Immature natural killer cell (primary cell): ENCODE results near the gene PTPN1. TPM values are rescaled to one million over a fixed set of nuclear protein-coding genes. Genes with fewer than 3 reads are reported as not detected.

ENCODE experiments used
- DNase-seq, 3 donors: peaks; one replicate each; pipeline ENCODE4 v3.0.0; 2022; ENCODE audit warnings: mixed read lengths in 1 of 3
- H3K27ac Mint-ChIP-seq, 6 donors: one replicate each; pipeline ENCODE4 v1.8.0; 2020; ENCODE audit warnings: mixed read lengths in 6 of 6, mild to moderate bottlenecking in 5 of 6, inconsistent platforms in 4 of 6, moderate library complexity in 3 of 6
- H3K27me3 Mint-ChIP-seq, 3 donors: one replicate each; pipeline ENCODE4 v1.8.0; 2020 to 2021; ENCODE audit warnings: low read depth in 3 of 3, mild to moderate bottlenecking in 3 of 3, mixed read lengths in 3 of 3, moderate library complexity in 3 of 3, inconsistent platforms in 1 of 3
- H3K36me3 Mint-ChIP-seq, 3 donors: one replicate each; pipeline ENCODE4 v1.8.0; 2020; ENCODE audit warnings: mixed read lengths in 3 of 3, inconsistent platforms in 2 of 3, mild to moderate bottlenecking in 2 of 3
- H3K4me1 Mint-ChIP-seq, 2 donors: one replicate each; pipeline ENCODE4 v1.8.0; 2020; ENCODE audit warnings: inconsistent platforms in 2 of 2, mild to moderate bottlenecking in 2 of 2, mixed read lengths in 2 of 2, moderate library complexity in 1 of 2
- H3K4me3 Mint-ChIP-seq, 5 donors: one replicate each; pipeline ENCODE4 v1.8.0; 2020; ENCODE audit warnings: mild to moderate bottlenecking in 5 of 5, mixed read lengths in 5 of 5, inconsistent platforms in 3 of 5, moderate library complexity in 3 of 5
- H3K9me3 Mint-ChIP-seq, 6 donors: one replicate each; pipeline ENCODE4 v1.8.0; 2020; ENCODE audit warnings: mild to moderate bottlenecking in 6 of 6, mixed read lengths in 6 of 6, inconsistent platforms in 4 of 6, moderate library complexity in 3 of 6
- polyA plus RNA-seq, 3 donors: library from polyadenylated mRNA; unstranded; fragments of 300-500 nt; fragmentation: Illumina TruSeq; gene quantifications; one replicate each; pipeline ENCODE4 v1.2.3, GENCODE V29; 2021

Gene PTPN1
- polyA plus RNA-seq, 3 donors from 2014 or later = 18.4 to 38.3 (median 19.4) TPM

DNA sequence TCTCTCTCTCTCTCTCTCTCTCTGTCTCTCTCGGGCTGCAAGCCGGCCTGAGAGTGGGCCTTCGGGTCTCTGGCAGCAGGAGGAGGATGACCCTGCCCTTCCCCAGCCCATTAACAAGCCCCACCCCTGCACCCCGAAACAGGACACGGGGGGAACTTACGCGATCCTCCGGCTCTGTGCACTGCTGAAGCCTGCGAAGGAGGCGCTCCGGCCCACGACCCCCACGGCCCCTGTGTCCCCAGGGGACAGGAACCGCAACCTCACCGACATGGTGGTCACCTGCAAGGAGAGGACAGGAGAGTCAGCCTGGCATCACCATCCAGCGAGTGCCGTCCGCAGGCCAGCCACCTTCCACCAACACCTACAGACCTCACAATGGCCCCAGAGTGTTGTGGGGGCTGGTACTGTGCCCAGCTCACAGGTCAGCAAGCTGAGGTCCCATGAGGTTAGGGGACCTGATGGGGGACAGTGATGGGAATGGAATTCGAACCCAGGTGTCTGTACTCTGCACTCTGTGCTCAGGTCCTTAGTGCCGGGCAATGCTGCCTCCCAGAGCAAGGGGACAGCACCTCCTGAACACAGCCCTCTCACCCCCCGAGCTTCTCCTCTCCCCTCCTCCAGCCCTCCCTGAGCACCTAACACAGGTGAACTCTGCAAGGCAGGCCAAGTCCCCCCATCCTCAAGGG is 120.5 kb downstream of the PTPN1 start:
- H3K4me1 Mint-ChIP-seq = no peaks in the 10 kb centered on the region
- no peak for DNase-seq
- no peaks in the 10 kb centered on the region for H3K9me3 Mint-ChIP-seq
- peaks cover 0 to 6% (median 0%) of the 10 kb centered on the region in 3 donors for H3K27me3 Mint-ChIP-seq
- no peaks in the 10 kb centered on the region for H3K36me3 Mint-ChIP-seq
- no peak overlapping the region for H3K4me3 Mint-ChIP-seq
- H3K27ac Mint-ChIP-seq = no peak overlapping the region

DNA sequence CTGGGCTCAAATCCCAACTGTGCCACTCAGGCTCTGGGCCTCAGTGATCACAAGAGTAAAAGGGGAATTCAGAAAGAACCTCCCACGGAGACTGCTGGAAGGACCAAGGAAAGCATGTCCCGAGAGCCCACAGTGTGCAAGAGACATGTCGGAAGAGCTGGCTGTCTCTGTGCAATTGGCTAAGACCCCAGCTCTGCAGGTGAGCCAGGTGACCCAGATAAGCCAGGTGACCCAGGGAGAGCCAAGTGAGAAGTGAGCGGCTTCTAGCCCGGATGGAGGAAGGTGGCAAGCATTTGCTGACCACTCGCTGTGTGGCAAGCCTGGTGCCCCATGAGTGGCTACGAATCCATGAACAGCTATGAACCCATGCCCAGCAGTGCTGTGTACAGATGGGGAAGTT is 122.1 kb downstream of the PTPN1 start:
- no peak for DNase-seq
- no peak overlapping the region for H3K27ac Mint-ChIP-seq
- H3K9me3 Mint-ChIP-seq = no peaks in the 10 kb centered on the region
- H3K4me3 Mint-ChIP-seq = no peak overlapping the region
- peaks cover 0 to 7% (median 0%) of the 10 kb centered on the region in 3 donors for H3K27me3 Mint-ChIP-seq
- H3K4me1 Mint-ChIP-seq = no peaks in the 10 kb centered on the region
- no peaks in the 10 kb centered on the region for H3K36me3 Mint-ChIP-seq

DNA sequence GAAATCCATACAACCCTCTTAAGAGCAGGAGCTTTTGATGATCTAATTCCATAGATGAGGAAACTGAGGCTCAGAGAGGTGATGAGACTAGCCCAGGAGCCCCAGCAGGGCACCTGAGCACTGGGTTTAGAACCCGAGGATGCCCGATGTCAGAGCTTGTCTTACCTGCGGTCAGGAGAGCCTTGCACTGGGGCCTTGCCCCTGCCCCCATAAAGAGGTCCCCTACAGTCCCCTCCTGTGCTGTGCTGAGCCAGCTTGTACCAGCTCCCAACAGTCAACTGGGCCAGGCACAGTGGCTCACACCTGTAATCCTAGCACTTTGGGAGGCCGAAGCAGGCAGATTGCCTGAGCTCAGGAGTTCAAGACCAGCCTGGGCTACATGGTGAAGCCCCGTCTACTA is 122.5 kb downstream of the PTPN1 start:
- H3K9me3 Mint-ChIP-seq = no peaks in the 10 kb centered on the region
- no peak overlapping the region for H3K27ac Mint-ChIP-seq
- H3K4me3 Mint-ChIP-seq = no peak overlapping the region
- H3K36me3 Mint-ChIP-seq = no peaks in the 10 kb centered on the region
- peaks cover 0 to 7% (median 0%) of the 10 kb centered on the region in 3 donors for H3K27me3 Mint-ChIP-seq
- H3K4me1 Mint-ChIP-seq = no peaks in the 10 kb centered on the region
- no peak for DNase-seq

DNA sequence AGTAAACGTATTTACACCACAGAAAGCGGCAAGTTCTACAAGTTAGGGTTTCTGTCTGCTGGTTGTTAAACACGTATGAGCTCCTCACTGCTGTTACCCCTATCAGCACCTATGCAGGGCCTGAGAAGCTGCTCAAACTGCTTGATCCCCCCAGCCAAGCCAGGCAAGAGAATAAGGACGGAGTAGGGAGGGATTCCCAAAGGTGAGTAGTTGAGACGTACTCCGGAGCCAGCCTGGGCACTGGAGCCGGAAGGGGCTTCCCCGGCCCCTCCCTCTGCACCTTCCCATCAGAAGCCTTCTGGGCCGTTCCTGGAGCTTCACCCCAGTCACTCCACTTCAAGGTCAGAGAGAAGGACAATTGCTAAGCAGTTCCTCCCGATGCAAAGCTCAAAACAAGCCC is 123.2 kb downstream of the PTPN1 start:
- Mint-ChIP-seq H3K4me3 (no peak overlapping the region), H3K27me3 (peaks cover 0 to 7% (median 0%) of the 10 kb centered on the region in 3 donors), H3K27ac (no peak overlapping the region), H3K4me1 (no peaks in the 10 kb centered on the region), H3K9me3 (no peaks in the 10 kb centered on the region), H3K36me3 (no peaks in the 10 kb centered on the region)
- no peak for DNase-seq

DNA sequence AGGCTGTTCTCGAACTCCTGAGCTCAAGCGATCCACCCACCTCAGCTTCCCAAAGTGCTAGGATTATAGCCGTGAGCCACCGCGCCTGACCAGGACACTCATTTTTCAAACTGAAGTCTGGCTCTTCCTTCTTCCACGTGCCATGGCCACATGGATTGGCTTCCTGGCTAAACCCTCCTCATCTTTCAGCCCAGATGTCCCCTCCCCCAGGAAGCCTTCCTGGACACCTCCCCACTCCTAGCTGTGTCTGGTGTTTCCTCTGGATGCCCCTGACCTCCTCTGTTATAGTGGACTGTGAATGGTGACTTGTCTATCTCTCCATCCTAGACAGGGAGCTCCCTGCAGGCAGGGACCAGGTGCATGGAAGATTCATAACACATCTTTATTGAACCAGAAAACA is 124.0 kb downstream of the PTPN1 start:
- peaks cover 0 to 5% (median 1%) of the 10 kb centered on the region in 3 donors for H3K27me3 Mint-ChIP-seq
- H3K36me3 Mint-ChIP-seq = no peaks in the 10 kb centered on the region
- H3K4me1 Mint-ChIP-seq = no peaks in the 10 kb centered on the region
- no peak overlapping the region for H3K4me3 Mint-ChIP-seq
- H3K27ac Mint-ChIP-seq = no peak overlapping the region
- no peak for DNase-seq
- H3K9me3 Mint-ChIP-seq = no peaks in the 10 kb centered on the region

Other genes with a start within 250 kb of the PTPN1 start
- gene RIPOR3, start 181.2 kb downstream of the PTPN1 start, polyA plus RNA-seq = 1 to 10 TPM in 2 of 3 donors, under 1 TPM in 1; 0.41 to 1.2 (median 1.0) TPM
- gene PARD6B, start 221.2 kb downstream of the PTPN1 start, polyA plus RNA-seq = 1 to 10 TPM in 1 of 3 donors, under 1 TPM in 2; 0.38 to 1.1 (median 0.96) TPM